Uterus (tissue), 2 donors: ENCODE data around the gene STK17A.

Source experiments
- CTCF ChIP-seq, 4 experiments: fragments of 200-600 bp in 2 of 4; fragments of 450-650 bp in 2 of 4; sonication (generic) in 2 of 4; IDR thresholded peaks; one replicate each; pipeline ENCODE4 v1.5.1; 2016 to 2019; ENCODE audit warnings: antibody characterized with exemption in 4 of 4, mild to moderate bottlenecking in 2 of 4, moderate library complexity in 1 of 4
- POLR2A ChIP-seq, 2 donors: fragments of 450-650 bp; IDR thresholded peaks; one replicate each; pipeline ENCODE4 v1.6.1; 2016; ENCODE audit warnings: antibody characterized with exemption in 2 of 2, mild to moderate bottlenecking in 1 of 2, moderate library complexity in 1 of 2

GRCh38 chr7:43591558-43592180 lies 8.8 kb downstream of the STK17A start:
- no peak for TF ChIP-seq CTCF (IDR thresholded peaks at IDR 0.05)
- no peak for TF ChIP-seq POLR2A (IDR thresholded peaks at IDR 0.05)
